SK-N-MC (cell line): Measurements from ENCODE around the gene PKM.

Experiments
- DNase-seq: peaks from one replicate; pipeline ENCODE4 v3.0.0-alpha.2; 2011; ENCODE audit warnings: low read depth, low spot score
- H3K27ac ChIP-seq: fragments of 200-600 bp; sonication (generic); 2 replicates; pipeline ENCODE4 v1.5.1; 2016; ENCODE audit warnings: mixed run types
- H3K36me3 ChIP-seq: fragments of 200-600 bp; sonication (generic); 2 replicates; pipeline ENCODE4 v1.6.1; 2017; ENCODE audit warnings: antibody characterized with exemption, low read length, mixed read lengths; ENCODE audit not compliant: insufficient read depth
- H3K4me3 ChIP-seq: fragments of 200-600 bp; sonication (generic); 2 replicates; pipeline ENCODE4 v1.5.1; 2016
- H3K9ac ChIP-seq: fragments of 200-600 bp; sonication (generic); 2 replicates; pipeline ENCODE4 v1.8.0; 2017; ENCODE audit warnings: mixed run types, mixed read lengths; ENCODE audit not compliant: insufficient read length
- H3K9me3 ChIP-seq: fragments of 200-600 bp; sonication (generic); 2 replicates; pipeline ENCODE4 v1.6.1; 2017; ENCODE audit warnings: low read depth, mild to moderate bottlenecking, antibody characterized with exemption, low read length, moderate library complexity, mixed read lengths
- EZH2 ChIP-seq: fragments of 200-600 bp; sonication (generic); IDR thresholded peaks from one replicate; pipeline ENCODE4 v1.6.1; 2017; ENCODE audit warnings: antibody characterized with exemption
- FOXP2 ChIP-seq: optimal IDR thresholded peaks from 2 replicates; pipeline ENCODE3; 2011; ENCODE audit warnings: mild to moderate bottlenecking, moderate library complexity; ENCODE audit not compliant: insufficient read depth; ENCODE audit errors: extremely low read length, control extremely low read depth
- POLR2AphosphoS5 ChIP-seq: IDR thresholded peaks from 2 replicates; pipeline ENCODE4 v1.6.1; 2012; ENCODE audit warnings: mild to moderate bottlenecking, low read depth, low read length, borderline replicate concordance

Gene PKM

DNA sequence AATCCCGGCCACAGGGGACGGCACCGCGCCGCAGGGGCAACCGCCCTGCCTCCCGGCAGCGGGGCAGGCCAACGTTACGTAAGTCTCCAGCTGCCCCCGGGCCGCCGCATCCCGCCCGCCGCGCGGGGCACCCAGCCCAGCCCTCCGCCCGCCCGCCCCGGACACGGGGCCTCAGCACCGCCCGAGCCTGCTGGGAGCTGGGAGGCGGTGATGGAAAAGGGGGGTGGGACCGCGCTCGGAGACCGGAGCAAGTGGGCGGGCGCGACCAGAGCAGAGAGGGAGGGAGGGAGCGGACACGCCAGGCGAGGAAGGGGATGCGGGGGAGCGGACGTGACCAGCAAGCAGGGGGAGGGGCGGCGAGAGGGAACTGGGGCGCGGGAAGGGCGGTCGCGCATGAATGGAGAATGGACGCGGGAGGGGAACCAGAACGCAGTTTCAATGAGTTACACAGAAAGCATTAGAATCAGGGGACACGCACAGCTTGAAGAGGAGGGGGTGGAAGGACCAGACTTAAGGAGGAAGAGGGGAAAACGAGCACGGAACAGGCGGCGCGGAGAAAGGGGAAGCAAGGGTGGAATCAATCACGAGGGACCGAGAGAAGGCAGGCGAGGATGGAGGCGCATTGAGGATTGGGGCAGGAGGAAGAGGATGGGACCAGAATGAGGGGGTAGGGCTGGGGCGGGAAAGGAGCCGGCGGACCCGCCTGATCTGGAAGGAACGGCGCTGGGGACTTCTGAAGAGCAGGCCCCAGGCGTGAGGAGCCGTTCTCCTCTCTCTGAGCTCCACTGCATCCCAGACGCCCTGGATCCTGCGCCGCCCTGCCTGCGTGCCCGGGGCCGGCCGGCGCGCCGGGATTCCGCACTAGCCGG lies 559 bp downstream of the PKM start:
- Histone ChIP-seq H3K4me3 (peak overlapping the region; percentile 96), H3K9ac (peak overlapping the region; percentile 78), H3K36me3 (peaks cover 6% of the 10 kb centered on the region), H3K9me3 (no peaks in the 10 kb centered on the region), H3K27ac (peak overlapping the region; percentile 69)
- DNase-seq: no peak
- TF ChIP-seq FOXP2: no peak
- TF ChIP-seq POLR2AphosphoS5: peak; percentile 61; the same call in 1 of the 2 replicates

GRCh38 chr15:72229947-72230196 lies 1.1 kb downstream of the PKM start:
- DNase-seq: no peak
- H3K36me3 ChIP-seq: peaks cover 8% of the 10 kb centered on the region
- TF ChIP-seq EZH2 (no peak), POLR2AphosphoS5 (no peak), FOXP2 (no peak)
- H3K27ac ChIP-seq: peak overlapping the region; percentile 69
- H3K4me3 ChIP-seq: peak overlapping the region; percentile 96
- H3K9me3 ChIP-seq: no peaks in the 10 kb centered on the region
- H3K9ac ChIP-seq: peak overlapping the region; percentile 78

- Histone ChIP-seq H3K27ac (peak overlapping the region; percentile 69), H3K36me3 (peaks cover 11% of the 10 kb centered on the region), H3K4me3 (peak overlapping the region; percentile 96), H3K9ac (peak overlapping the region; percentile 78), H3K9me3 (no peaks in the 10 kb centered on the region)
- no peak for TF ChIP-seq FOXP2
- no peak for TF ChIP-seq POLR2AphosphoS5
- TF ChIP-seq EZH2: no peak
- no peak for DNase-seq
These were observed 1.7 kb downstream of the PKM start for GRCh38 chr15:72229076-72229946.

DNA sequence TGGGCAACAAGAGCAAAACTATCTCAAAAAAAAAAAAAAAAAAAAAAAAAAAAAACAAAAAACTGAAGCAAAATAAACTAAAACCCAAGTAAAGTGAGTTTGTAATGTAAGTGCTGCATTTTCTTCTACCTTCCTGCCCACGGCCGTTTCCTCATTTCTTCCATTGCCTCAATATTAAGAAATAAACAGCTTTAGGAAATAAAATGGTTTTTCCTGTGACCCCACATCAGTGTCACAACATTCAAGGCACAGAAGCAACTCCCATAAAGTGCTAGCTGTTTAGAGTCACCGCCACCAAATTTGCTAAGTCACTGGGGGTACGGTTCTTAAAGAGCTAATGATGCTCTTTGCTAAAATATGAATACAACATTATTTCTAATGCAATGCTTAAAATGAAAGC lies 3.3 kb downstream of the PKM start:
- Histone ChIP-seq H3K9me3 (no peaks in the 10 kb centered on the region), H3K36me3 (peaks cover 26% of the 10 kb centered on the region), H3K9ac (no peak overlapping the region), H3K4me3 (peak overlapping the region; percentile 96), H3K27ac (peak overlapping the region; percentile 69)
- no peak for DNase-seq
- TF ChIP-seq POLR2AphosphoS5: no peak
- TF ChIP-seq EZH2: no peak
- no peak for TF ChIP-seq FOXP2

GRCh38 chr15:72227192-72227586 lies 3.8 kb downstream of the PKM start:
- Histone ChIP-seq H3K4me3 (peak overlapping the region; percentile 28), H3K9ac (no peak overlapping the region), H3K36me3 (peaks cover 26% of the 10 kb centered on the region), H3K9me3 (no peaks in the 10 kb centered on the region), H3K27ac (peak overlapping the region; percentile 27; the same call in 1 of the 2 replicates)
- TF ChIP-seq EZH2 (no peak), POLR2AphosphoS5 (no peak), FOXP2 (no peak)
- no peak for DNase-seq

DNA sequence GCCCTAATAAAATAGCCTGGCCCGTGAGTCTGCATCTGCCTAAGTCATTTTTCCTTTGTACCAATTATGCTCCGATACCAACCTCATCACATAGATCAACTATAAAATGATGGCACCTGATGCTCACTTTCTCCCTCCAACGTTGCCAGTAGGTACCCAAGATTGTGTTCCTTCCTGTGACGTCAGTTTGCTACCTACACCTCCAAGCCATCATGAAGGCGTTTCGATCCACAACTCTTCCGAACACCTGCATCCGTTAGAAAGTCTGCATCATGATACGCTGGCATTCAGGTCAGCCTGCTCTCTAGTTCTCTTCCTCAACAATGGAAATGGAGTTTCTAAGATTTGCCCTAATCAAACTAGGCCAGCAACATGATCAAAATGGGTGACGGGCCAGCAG lies 7.7 kb downstream of the PKM start:
- Histone ChIP-seq H3K4me3 (no peak overlapping the region), H3K27ac (no peak overlapping the region), H3K9ac (no peak overlapping the region), H3K36me3 (peaks cover 60% of the 10 kb centered on the region), H3K9me3 (no peaks in the 10 kb centered on the region)
- TF ChIP-seq EZH2: no peak
- TF ChIP-seq FOXP2: no peak
- TF ChIP-seq POLR2AphosphoS5: no peak; the same call in 1 of the 2 replicates
- no peak for DNase-seq

- Histone ChIP-seq H3K9ac (no peak overlapping the region), H3K36me3 (peaks cover 69% of the 10 kb centered on the region), H3K27ac (no peak overlapping the region), H3K9me3 (no peaks in the 10 kb centered on the region), H3K4me3 (no peak overlapping the region)
- no peak for DNase-seq
- TF ChIP-seq POLR2AphosphoS5 (peak; percentile 6; the same call in 1 of the 2 replicates), FOXP2 (no peak)
These were observed 8.6 kb downstream of the PKM start for GRCh38 chr15:72222393-72222792.

DNA sequence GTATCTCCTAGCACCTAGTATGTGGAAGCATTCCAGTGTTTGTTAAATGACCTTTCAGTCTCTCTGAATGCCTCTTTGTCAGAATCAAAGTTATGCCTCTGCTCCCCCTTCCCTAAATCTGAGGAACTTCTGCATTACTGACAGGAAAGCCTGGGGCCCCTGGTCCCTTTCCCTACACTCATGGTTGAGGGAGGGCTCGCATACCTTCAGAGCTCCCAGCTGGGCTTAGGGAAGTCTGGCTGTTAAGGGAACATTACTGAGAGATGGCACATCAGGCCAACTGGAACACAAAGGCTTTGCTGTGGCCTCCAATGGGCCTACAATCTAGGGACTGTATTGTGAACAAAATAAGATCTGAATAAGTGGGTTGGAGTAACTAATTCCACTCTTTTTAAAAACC lies 10.3 kb downstream of the PKM start:
- no peak for TF ChIP-seq FOXP2
- TF ChIP-seq POLR2AphosphoS5: no peak
- no peak for TF ChIP-seq EZH2
- peak overlapping the region; percentile 38 for H3K9ac ChIP-seq
- H3K27ac ChIP-seq: no peak overlapping the region
- no peak overlapping the region for H3K4me3 ChIP-seq
- no peaks in the 10 kb centered on the region for H3K9me3 ChIP-seq
- H3K36me3 ChIP-seq: peaks cover 82% of the 10 kb centered on the region
- DNase-seq: no peak
